GM21528 (cell line): Measurements from ENCODE around the gene ADTRP.

ENCODE experiments used
- ATAC-seq: cut with Tn5 transposase; IDR thresholded peaks from one replicate; pipeline ENCODE4 v1.9.1; 2021; ENCODE audit warnings: mild to moderate bottlenecking, moderate library complexity; ENCODE audit not compliant: unreplicated experiment, low FRiP score

ADTRP gene

GRCh38 chr6:11731423-11731822 lies 47.2 kb downstream of the ADTRP start:
- ATAC-seq, result no peak

- ATAC-seq, result no peak
These were observed 48.0 kb downstream of the ADTRP start for GRCh38 chr6:11730641-11731040.

- ATAC-seq, result no peak
These were observed 49.5 kb downstream of the ADTRP start for GRCh38 chr6:11729076-11729475.

- ATAC-seq, result no peak
These were observed 50.3 kb downstream of the ADTRP start for GRCh38 chr6:11727998-11728961.

GRCh38 chr6:11727346-11727997 lies 51.1 kb downstream of the ADTRP start:
- no peak for ATAC-seq

- ATAC-seq, result no peak
These were observed 54.3 kb downstream of the ADTRP start for GRCh38 chr6:11724286-11724685.

- no peak for ATAC-seq
These were observed 55.6 kb downstream of the ADTRP start for GRCh38 chr6:11722805-11723631.

- no peak for ATAC-seq
These were observed 56.4 kb downstream of the ADTRP start for GRCh38 chr6:11722220-11722619.

- ATAC-seq, result no peak
These were observed 60.1 kb downstream of the ADTRP start for GRCh38 chr6:11718463-11718862.

GRCh38 chr6:11718031-11718430 lies 60.6 kb downstream of the ADTRP start:
- no peak for ATAC-seq

GRCh38 chr6:11714798-11715285 lies 63.8 kb downstream of the ADTRP start:
- ATAC-seq, result no peak

- no peak for ATAC-seq
These were observed 64.3 kb downstream of the ADTRP start for GRCh38 chr6:11714116-11714797.

GRCh38 chr6:11712760-11713159 lies 65.8 kb downstream of the ADTRP start:
- ATAC-seq, result no peak

- ATAC-seq, result no peak
These were observed 66.5 kb downstream of the ADTRP start for GRCh38 chr6:11711984-11712711.

GRCh38 chr6:11711003-11711983 lies 67.3 kb downstream of the ADTRP start:
- no peak for ATAC-seq

- ATAC-seq, result no peak
These were observed 68.3 kb downstream of the ADTRP start for GRCh38 chr6:11710311-11710761.

GRCh38 chr6:11706171-11706570 lies 72.4 kb downstream of the ADTRP start:
- no peak for ATAC-seq

GRCh38 chr6:11705483-11705882 lies 73.1 kb downstream of the ADTRP start:
- ATAC-seq, result no peak
